PC-9 (cell line): Measurements from ENCODE around the gene NMNAT2.

ENCODE experiments used
- EZH2 ChIP-seq: fragments of 200-600 bp; sonication (generic); IDR thresholded peaks from 2 replicates; pipeline ENCODE4 v1.8.0; 2017; ENCODE audit warnings: antibody characterized with exemption, low read depth
- TF ChIP-seq, protein P1 (sequence below): fragments of 200-600 bp; sonication (generic); conservative IDR thresholded peaks from 2 replicates; pipeline ENCODE4 v1.6.1; 2017; ENCODE audit warnings: mixed run types, antibody characterized with exemption, mild to moderate bottlenecking, moderate library complexity

DNA sequence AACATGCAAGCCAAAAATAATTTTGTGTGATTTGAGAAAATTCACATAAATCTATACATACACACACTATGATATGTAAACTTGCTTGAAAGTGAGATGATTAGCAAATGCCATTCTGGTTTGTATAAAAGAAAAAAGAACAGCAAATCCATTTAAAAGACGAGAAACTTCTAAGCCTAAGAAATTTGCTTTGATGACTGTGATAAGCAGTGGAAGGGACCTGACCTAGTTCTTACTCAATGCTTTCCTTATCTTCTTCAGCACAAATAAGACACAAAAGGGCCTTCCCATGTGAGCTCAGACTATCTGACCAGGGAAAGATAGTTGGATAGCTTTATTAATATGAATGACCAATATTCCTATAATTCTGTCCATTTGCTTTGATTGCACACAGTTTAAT is 25.3 kb upstream of the NMNAT2 start:
- TF ChIP-seq, protein P1, sequence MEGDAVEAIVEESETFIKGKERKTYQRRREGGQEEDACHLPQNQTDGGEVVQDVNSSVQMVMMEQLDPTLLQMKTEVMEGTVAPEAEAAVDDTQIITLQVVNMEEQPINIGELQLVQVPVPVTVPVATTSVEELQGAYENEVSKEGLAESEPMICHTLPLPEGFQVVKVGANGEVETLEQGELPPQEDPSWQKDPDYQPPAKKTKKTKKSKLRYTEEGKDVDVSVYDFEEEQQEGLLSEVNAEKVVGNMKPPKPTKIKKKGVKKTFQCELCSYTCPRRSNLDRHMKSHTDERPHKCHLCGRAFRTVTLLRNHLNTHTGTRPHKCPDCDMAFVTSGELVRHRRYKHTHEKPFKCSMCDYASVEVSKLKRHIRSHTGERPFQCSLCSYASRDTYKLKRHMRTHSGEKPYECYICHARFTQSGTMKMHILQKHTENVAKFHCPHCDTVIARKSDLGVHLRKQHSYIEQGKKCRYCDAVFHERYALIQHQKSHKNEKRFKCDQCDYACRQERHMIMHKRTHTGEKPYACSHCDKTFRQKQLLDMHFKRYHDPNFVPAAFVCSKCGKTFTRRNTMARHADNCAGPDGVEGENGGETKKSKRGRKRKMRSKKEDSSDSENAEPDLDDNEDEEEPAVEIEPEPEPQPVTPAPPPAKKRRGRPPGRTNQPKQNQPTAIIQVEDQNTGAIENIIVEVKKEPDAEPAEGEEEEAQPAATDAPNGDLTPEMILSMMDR = no peak
- TF ChIP-seq EZH2 = no peak
